ENCODE measurements around the gene ZNF124.
"Not testable (repeated sequence)": the region's sequence is repeated elsewhere in the genome, so short reads cannot be mapped to it uniquely, and the experiment has no call there.

Gene ZNF124

GRCh38 chr1:247171875-247172563 is at the start of gene ZNF124:
ZNF124 (minus strand) TSS chr1:247172020; CDS start chr1:247171877, 143 bp downstream.
- H3K27ac Mint-ChIP-seq; H3K27me3 Mint-ChIP-seq (ENCODE audit: low read depth); H3K4me1 Mint-ChIP-seq: not testable (repeated sequence)
- peaks cover 15% of the 10 kb centered on the region for H3K9me3 Mint-ChIP-seq
- peaks cover 29% of the 10 kb centered on the region for H3K36me3 Mint-ChIP-seq (ENCODE audit: low read depth)
- H3K4me3 Mint-ChIP-seq, result peak within 1 kb of the TSS in 2 of 3 experiments; percentile 43 to 49

- H3K27ac Mint-ChIP-seq; H3K27me3 Mint-ChIP-seq (ENCODE audit: low read depth); H3K36me3 Mint-ChIP-seq (ENCODE audit: low read depth); H3K4me3 Mint-ChIP-seq; H3K4me1 Mint-ChIP-seq: not testable (repeated sequence)
- H3K9me3 Mint-ChIP-seq, result peaks cover 17% of the 10 kb centered on the region
Measured at GRCh38 chr1:247220280-247220679, 48.5 kb upstream of the ZNF124 start.

GRCh38 chr1:247218121-247218651 is 46.4 kb upstream of the ZNF124 start:
- H3K27me3 Mint-ChIP-seq (ENCODE audit: low read depth), result no peaks in the 10 kb centered on the region
- no peaks in the 10 kb centered on the region for H3K36me3 Mint-ChIP-seq (ENCODE audit: low read depth)
- H3K27ac Mint-ChIP-seq, result no peak overlapping the region
- H3K9me3 Mint-ChIP-seq, result peaks cover 5% of the 10 kb centered on the region
- no peak for TF ChIP-seq CTCF (IDR thresholded peaks at IDR 0.05; ENCODE audit: unreplicated experiment in 3 of 3)
- H3K4me1 Mint-ChIP-seq, result peaks cover 10% of the 10 kb centered on the region
- H3K4me3 Mint-ChIP-seq, result no peak overlapping the region

GRCh38 chr1:247216261-247216660 is 44.4 kb upstream of the ZNF124 start:
- no peaks in the 10 kb centered on the region for H3K27me3 Mint-ChIP-seq (ENCODE audit: low read depth)
- H3K36me3 Mint-ChIP-seq (ENCODE audit: low read depth), result no peaks in the 10 kb centered on the region
- H3K4me1 Mint-ChIP-seq, result peaks cover 22% of the 10 kb centered on the region
- H3K4me3 Mint-ChIP-seq, result no peak overlapping the region
- TF ChIP-seq CTCF (IDR thresholded peaks at IDR 0.05; ENCODE audit: unreplicated experiment in 3 of 3), result no peak
- H3K27ac Mint-ChIP-seq, result peak overlapping the region in 2 of 3 experiments; percentile 33 to 49
- H3K9me3 Mint-ChIP-seq, result no peaks in the 10 kb centered on the region

- TF ChIP-seq CTCF (IDR thresholded peaks at IDR 0.05; ENCODE audit: unreplicated experiment in 3 of 3), result no peak
- Mint-ChIP-seq H3K27ac (peak overlapping the region in 1 of 3 experiments; percentile 63), H3K4me3 (no peak overlapping the region), H3K9me3 (no peaks in the 10 kb centered on the region), H3K27me3 (ENCODE audit: low read depth) (no peaks in the 10 kb centered on the region), H3K36me3 (ENCODE audit: low read depth) (peaks cover 10% of the 10 kb centered on the region), H3K4me1 (peaks cover 45% of the 10 kb centered on the region)
Measured at GRCh38 chr1:247212627-247213617, 41.1 kb upstream of the ZNF124 start.

GRCh38 chr1:247212012-247212411 is 40.2 kb upstream of the ZNF124 start:
- Mint-ChIP-seq H3K9me3 (peaks cover 3% of the 10 kb centered on the region), H3K36me3 (ENCODE audit: low read depth) (peaks cover 20% of the 10 kb centered on the region), H3K4me1 (peaks cover 54% of the 10 kb centered on the region), H3K4me3 (peak overlapping the region; percentile 42 to 56 (median 42)), H3K27me3 (ENCODE audit: low read depth) (no peaks in the 10 kb centered on the region), H3K27ac (peak overlapping the region in 2 of 3 experiments; percentile 0 to 63)
- TF ChIP-seq CTCF (IDR thresholded peaks at IDR 0.05; ENCODE audit: unreplicated experiment in 3 of 3), result no peak

All from nephron (organoid).